IMR-90 (cell line): ENCODE results near the gene AOC2. TPM values are rescaled to one million over a fixed set of nuclear protein-coding genes. Genes with fewer than 3 reads are reported as not detected.

Source experiments
- ATAC-seq: fragments of 200-7000 bp; cut with Tn5 transposase; 2 replicates; pipeline ENCODE4 v1.9.1; 2020; ENCODE audit warnings: low read depth, mild to moderate bottlenecking, moderate library complexity
- BruUV-seq: library from RNA; stranded (reverse); fragments of 400-500 nt; replicated peaks from 2 replicates; lab custom pipeline; 2021; lab: Mats Ljungman, UMichigan
- CTCF ChIA-PET: fragments of 300-600 bp; formaldehyde crosslinking; extraction: SDS; loops from one replicate; lab custom pipeline; 2021; ENCODE audit warnings: antibody characterized with exemption; lab: Yijun Ruan, JAX
- POLR2A ChIA-PET: fragments of 300-600 bp; sonication (Branson Sonifier 250); formaldehyde crosslinking; loops from one replicate; lab custom pipeline; 2022; ENCODE audit warnings: antibody characterized with exemption; ENCODE audit not compliant: unreplicated experiment; lab: Charles Lee
- DNase-seq: peaks from one replicate; pipeline ENCODE4 v3.0.0; 2013
- H2AFZ ChIP-seq: replicated peaks from 2 replicates; pipeline ENCODE3; 2013; ENCODE audit warnings: low read length, mild to moderate bottlenecking; ENCODE audit not compliant: poor library complexity
- H2AK5ac ChIP-seq: 2 replicates; pipeline ENCODE4 v1.6.1; 2013; ENCODE audit warnings: low read depth, low read length, inconsistent platforms
- H2AK9ac ChIP-seq: replicated peaks from 2 replicates; pipeline ENCODE3; 2013; ENCODE audit warnings: mild to moderate bottlenecking, low read depth, low read length, moderate library complexity; ENCODE audit not compliant: poor library complexity
- H2BK120ac ChIP-seq: 2 replicates; pipeline ENCODE4 v1.6.1; 2013; ENCODE audit warnings: low read depth, low read length, inconsistent platforms
- H2BK15ac ChIP-seq: 3 replicates; pipeline ENCODE4 v1.6.1; 2013; ENCODE audit warnings: low read depth, low read length, inconsistent platforms
- H2BK20ac ChIP-seq: 2 replicates; pipeline ENCODE4 v1.6.1; 2013; ENCODE audit warnings: low read depth, mild to moderate bottlenecking, inconsistent platforms, low read length, moderate library complexity
- H2BK5ac ChIP-seq: 2 replicates; pipeline ENCODE4 v1.6.1; 2013; ENCODE audit warnings: mild to moderate bottlenecking, low read depth, low read length, inconsistent platforms; ENCODE audit not compliant: poor library complexity, severe bottlenecking
- H3K14ac ChIP-seq: replicated peaks from 2 replicates; pipeline ENCODE4 v1.6.1; 2013; ENCODE audit warnings: low read depth, low read length, inconsistent platforms
- H3K18ac ChIP-seq: 2 replicates; pipeline ENCODE4 v1.6.1; 2013; ENCODE audit warnings: low read depth, low read length, control low read depth
- H3K23ac ChIP-seq: 2 replicates; pipeline ENCODE4 v1.6.1; 2013; ENCODE audit warnings: low read depth, low read length, inconsistent platforms
- H3K27ac ChIP-seq: 2 replicates; pipeline ENCODE4 v1.5.1; 2013; ENCODE audit warnings: mild to moderate bottlenecking, control low read depth, low read length; ENCODE audit not compliant: insufficient read depth
- H3K27me3 ChIP-seq: 2 replicates; pipeline ENCODE4 v1.6.1; 2013; ENCODE audit warnings: low read length; ENCODE audit not compliant: control insufficient read depth, insufficient read depth
- H3K36me3 ChIP-seq: 2 replicates; pipeline ENCODE4 v1.6.1; 2013; ENCODE audit warnings: low read length, mixed read lengths; ENCODE audit not compliant: control insufficient read depth, insufficient read depth
- H3K4ac ChIP-seq: 2 replicates; pipeline ENCODE4 v1.6.1; 2013; ENCODE audit warnings: low read depth, low read length, inconsistent platforms
- H3K4me1 ChIP-seq: 2 replicates; pipeline ENCODE4 v1.6.1; 2013; ENCODE audit warnings: low read length, mixed read lengths; ENCODE audit not compliant: control insufficient read depth, insufficient read depth
- H3K4me2 ChIP-seq: 2 replicates; pipeline ENCODE4 v1.6.1; 2013; ENCODE audit warnings: low read depth, mild to moderate bottlenecking, control low read depth, low read length, moderate library complexity
- H3K4me3 ChIP-seq: 2 replicates; pipeline ENCODE4 v1.5.1; 2013; ENCODE audit warnings: low read depth, mild to moderate bottlenecking, control low read depth, low read length, moderate library complexity; ENCODE audit not compliant: insufficient read depth
- H3K56ac ChIP-seq: 2 replicates; pipeline ENCODE4 v1.6.1; 2013; ENCODE audit warnings: low read length, inconsistent platforms; ENCODE audit not compliant: insufficient read depth; ENCODE audit errors: extremely low read depth
- H3K79me1 ChIP-seq, 2 experiments: 2 replicates each; pipeline ENCODE4 v1.6.1; 2013; ENCODE audit warnings: low read length in 2 of 2, inconsistent platforms in 1 of 2, low read depth in 1 of 2
- H3K9ac ChIP-seq: 2 replicates; pipeline ENCODE4 v1.6.1; 2013; ENCODE audit warnings: low read depth, low read length, control low read depth
- H3K9me1 ChIP-seq: 2 replicates; pipeline ENCODE4 v1.6.1; 2013; ENCODE audit warnings: low read length, inconsistent platforms; ENCODE audit not compliant: insufficient read depth
- H3K9me3 ChIP-seq: 2 replicates; pipeline ENCODE4 v1.6.1; 2013; ENCODE audit warnings: low read length; ENCODE audit not compliant: control insufficient read depth, insufficient read depth
- H4K20me1 ChIP-seq: 2 replicates; pipeline ENCODE4 v1.6.1; 2013; ENCODE audit warnings: low read length, inconsistent platforms; ENCODE audit not compliant: insufficient read depth
- H4K5ac ChIP-seq: 2 replicates; pipeline ENCODE4 v1.6.1; 2013; ENCODE audit warnings: mild to moderate bottlenecking, low read depth, low read length, control low read depth
- H4K8ac ChIP-seq, 2 experiments: 2 replicates each; pipeline ENCODE4 v1.6.1; 2013; ENCODE audit warnings: low read depth in 2 of 2, low read length in 2 of 2, control low read depth in 1 of 2, inconsistent platforms in 1 of 2
- H4K91ac ChIP-seq: 2 replicates; pipeline ENCODE4 v1.6.1; 2013; ENCODE audit warnings: low read depth, low read length, inconsistent platforms; ENCODE audit not compliant: insufficient read depth
- BHLHE40 ChIP-seq: fragments of 150-350 bp; IDR thresholded peaks from 2 replicates; pipeline ENCODE4 v1.6.1; 2016; ENCODE audit warnings: mild to moderate bottlenecking, low read depth, low read length
- CEBPB ChIP-seq: IDR thresholded peaks from 2 replicates; pipeline ENCODE4 v1.6.1; 2012; ENCODE audit warnings: low read depth, low read length, improper control_type of control experiment
- CHD1 ChIP-seq: IDR thresholded peaks from 2 replicates; pipeline ENCODE4 v1.6.1; 2012; ENCODE audit warnings: low read depth, low read length, improper control_type of control experiment
- CTCF ChIP-seq: conservative IDR thresholded peaks from 2 replicates; pipeline ENCODE4 v1.5.1; 2012; ENCODE audit warnings: mild to moderate bottlenecking, low read depth, low read length, improper control_type of control experiment
- ELK1 ChIP-seq: fragments of 150-350 bp; IDR thresholded peaks from 2 replicates; pipeline ENCODE4 v1.6.1; 2016; ENCODE audit warnings: low read depth, mild to moderate bottlenecking, low read length, moderate library complexity, borderline replicate concordance
- FOS ChIP-seq: fragments of 150-350 bp; IDR thresholded peaks from 2 replicates; pipeline ENCODE4 v1.6.1; 2016; ENCODE audit warnings: low read depth, low read length
- MAFK ChIP-seq: IDR thresholded peaks from 2 replicates; pipeline ENCODE4 v1.6.1; 2012; ENCODE audit warnings: low read depth, low read length, improper control_type of control experiment
- MXI1 ChIP-seq: IDR thresholded peaks from 2 replicates; pipeline ENCODE4 v1.6.1; 2012; ENCODE audit warnings: low read depth, mild to moderate bottlenecking, low read length, moderate library complexity, borderline replicate concordance
- NFE2L2 ChIP-seq: fragments of 150-350 bp; IDR thresholded peaks from 2 replicates; pipeline ENCODE4 v1.6.1; 2016; ENCODE audit warnings: low read depth, mild to moderate bottlenecking, low read length
- POLR2A ChIP-seq: IDR thresholded peaks from 2 replicates; pipeline ENCODE4 v1.6.1; 2012; ENCODE audit warnings: mild to moderate bottlenecking, low read depth, low read length
- RCOR1 ChIP-seq: IDR thresholded peaks from 2 replicates; pipeline ENCODE4 v1.6.1; 2012; ENCODE audit warnings: mild to moderate bottlenecking, low read length, improper control_type of control experiment; ENCODE audit not compliant: insufficient replicate concordance
- RFX5 ChIP-seq: IDR thresholded peaks from 2 replicates; pipeline ENCODE4 v1.8.0; 2012; ENCODE audit warnings: low read depth, mild to moderate bottlenecking, low read length, moderate library complexity
- USF2 ChIP-seq: fragments of 150-350 bp; IDR thresholded peaks from 2 replicates; pipeline ENCODE4 v1.6.1; 2017; ENCODE audit warnings: mild to moderate bottlenecking, antibody characterized with exemption, low read length, low read depth
- WGBS, 2 experiments: methylation state at CpG; one replicate each; pipeline versions ENCODE4 v1.1.5 to v1.1.7; 2013; ENCODE audit warnings: missing lambda C conversion rate in 2 of 2; ENCODE audit not compliant: insufficient read length in 1 of 2; ENCODE audit errors: extremely low coverage in 2 of 2; 5-methylcytosine and 5-hydroxymethylcytosine counted together
- dilution Hi-C: fragments of 300-500 bp; cut with HindIII; formaldehyde crosslinking; loops from one replicate; pipeline ENCODE4 v1.14.3; 2018; ENCODE audit warnings: low sequenced_read_pairs; ENCODE audit not compliant: unreplicated experiment
- in situ Hi-C: fragments of 300-500 bp; cut with MboI; formaldehyde crosslinking; loops from 3 replicates; pipeline ENCODE4 v1.14.3; 2019; ENCODE audit warnings: low sequenced_read_pairs, inconsistent platforms, mixed read lengths
- intact Hi-C: fragments of 100-400 bp; cut with micrococcal nuclease; formaldehyde crosslinking; loops from 2 replicates; pipeline ENCODE4 v1.10.0; 2022
- polyA plus RNA-seq, 3 experiments: library from polyadenylated mRNA; depleted of rRNA; stranded (reverse); fragments of >200 nt; gene quantifications; 2 replicates each; pipeline ENCODE4 v1.2.3, GENCODE V29; 2012; ENCODE audit warnings: low replicate concordance in 1 of 3
- total RNA-seq: library from RNA; depleted of rRNA; stranded (reverse); fragments of >200 nt; gene quantifications from 2 replicates; pipeline ENCODE4 v1.2.3, GENCODE V29; 2012

Gene AOC2
- total and polyA plus RNA-seq, 2 of the 4 experiments (the other 2 are of a cell fraction), result 0.36 to 0.41 TPM

- Histone ChIP-seq H4K91ac (no peak overlapping the region), H2BK20ac (no peak overlapping the region), H2AFZ (no peak overlapping the region), H3K9me1 (0 out of 2 replicates have a peak, but pooled peaks cover 4% of the 10 kb centered on the region), H3K36me3 (no peaks in the 10 kb centered on the region), H3K4me1 (peaks cover 3% of the 10 kb centered on the region; the same call in 1 of the 2 replicates), H4K8ac (no peak overlapping the region), H3K9me3 (peaks cover 7% of the 10 kb centered on the region), H3K79me1 (no peaks in the 10 kb centered on the region), H2BK5ac (no peak overlapping the region), H3K4ac (no peak overlapping the region), H2BK120ac (no peak overlapping the region), H2AK9ac (no peak overlapping the region), H3K4me3 (no peak overlapping the region), H3K27me3 (peaks cover 19% of the 10 kb centered on the region), H3K23ac (no peak overlapping the region), H4K5ac (no peak overlapping the region), H2AK5ac (no peak overlapping the region), H3K9ac (no peak overlapping the region), H3K27ac (no peak overlapping the region), H3K14ac (no peak overlapping the region), H3K4me2 (no peak overlapping the region), H3K56ac (no peak overlapping the region), H4K20me1 (no peaks in the 10 kb centered on the region), H3K18ac (no peak overlapping the region), H2BK15ac (no peak overlapping the region)
- ATAC-seq (no peak), DNase-seq (no peak)
- WGBS, 2 experiments, result 100% methylated on average over 7 of the region's 12 CpGs; no CpG with 5 or more reads in 1 of the 2 experiments
- in situ Hi-C loops (no loop called here), dilution Hi-C loops (no loop called here), intact Hi-C loops (no loop called here)
- no peak for TF ChIP-seq BHLHE40
- no peak for TF ChIP-seq FOS
- no peak for TF ChIP-seq CHD1
- TF ChIP-seq CEBPB, result no peak
- no peak for TF ChIP-seq CTCF
- TF ChIP-seq MXI1, result no peak
- TF ChIP-seq USF2, result no peak
- no peak for TF ChIP-seq POLR2A
- no peak for TF ChIP-seq MAFK
- no peak for TF ChIP-seq NFE2L2
- TF ChIP-seq ELK1, result no peak
- no peak for TF ChIP-seq RFX5
- TF ChIP-seq RCOR1, result no peak
- no TSS peak for BruUV-seq
- CTCF ChIA-PET, result no interaction called here
- POLR2A ChIA-PET, result no interaction called here
These were observed 24.0 kb downstream of the AOC2 start for GRCh38 chr17:42868338-42868737.
